ENCODE measurements around the gene STAT1. TPM values are rescaled to one million over a fixed set of nuclear protein-coding genes. Genes with fewer than 3 reads are reported as not detected.
A peak's percentile ranks its signal among the peaks of the same experiment; 100 is the strongest.

Gene STAT1
- total and polyA plus RNA-seq, 10 of the 15 experiments (the other 5 are each of a cell fraction or from before 2014, with no cell fraction given), result 81.8 to 398 (median 307) TPM

DNA sequence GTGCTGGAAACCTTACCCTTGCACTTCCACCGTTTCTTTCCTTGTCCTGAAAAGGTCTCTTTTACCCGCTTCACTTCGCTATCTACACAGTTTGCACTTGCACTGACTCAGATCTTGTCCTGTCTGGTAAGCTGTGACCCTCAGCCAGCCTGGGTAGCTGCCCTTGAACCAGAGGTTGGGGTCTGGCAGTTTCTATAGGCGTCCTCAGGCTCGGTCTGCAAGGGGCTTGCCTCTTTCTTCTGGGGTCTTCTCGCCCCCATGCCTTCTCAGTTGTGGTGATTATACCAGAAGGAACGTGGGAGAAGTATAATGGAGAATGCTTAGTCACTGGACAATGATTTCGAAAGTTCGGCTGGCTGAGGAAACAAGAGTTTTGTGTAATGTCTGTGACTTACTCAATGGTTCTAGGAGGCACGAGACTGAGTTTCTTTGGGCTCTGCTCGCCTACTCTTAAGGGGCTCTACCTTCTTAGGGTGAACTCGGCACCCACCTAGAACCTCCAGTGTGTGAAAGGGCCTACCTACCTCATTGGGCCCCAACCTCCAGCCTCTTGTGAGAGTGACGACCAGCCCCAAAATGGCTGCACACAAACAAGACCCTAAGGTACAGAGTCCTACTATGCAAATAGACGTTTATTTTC, 6.9 kb upstream of the STAT1 start (continued):
- TF ChIP-seq, protein P1, sequence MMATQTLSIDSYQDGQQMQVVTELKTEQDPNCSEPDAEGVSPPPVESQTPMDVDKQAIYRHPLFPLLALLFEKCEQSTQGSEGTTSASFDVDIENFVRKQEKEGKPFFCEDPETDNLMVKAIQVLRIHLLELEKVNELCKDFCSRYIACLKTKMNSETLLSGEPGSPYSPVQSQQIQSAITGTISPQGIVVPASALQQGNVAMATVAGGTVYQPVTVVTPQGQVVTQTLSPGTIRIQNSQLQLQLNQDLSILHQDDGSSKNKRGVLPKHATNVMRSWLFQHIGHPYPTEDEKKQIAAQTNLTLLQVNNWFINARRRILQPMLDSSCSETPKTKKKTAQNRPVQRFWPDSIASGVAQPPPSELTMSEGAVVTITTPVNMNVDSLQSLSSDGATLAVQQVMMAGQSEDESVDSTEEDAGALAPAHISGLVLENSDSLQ (IDR thresholded peaks at IDR 0.05), result no peak

DNA sequence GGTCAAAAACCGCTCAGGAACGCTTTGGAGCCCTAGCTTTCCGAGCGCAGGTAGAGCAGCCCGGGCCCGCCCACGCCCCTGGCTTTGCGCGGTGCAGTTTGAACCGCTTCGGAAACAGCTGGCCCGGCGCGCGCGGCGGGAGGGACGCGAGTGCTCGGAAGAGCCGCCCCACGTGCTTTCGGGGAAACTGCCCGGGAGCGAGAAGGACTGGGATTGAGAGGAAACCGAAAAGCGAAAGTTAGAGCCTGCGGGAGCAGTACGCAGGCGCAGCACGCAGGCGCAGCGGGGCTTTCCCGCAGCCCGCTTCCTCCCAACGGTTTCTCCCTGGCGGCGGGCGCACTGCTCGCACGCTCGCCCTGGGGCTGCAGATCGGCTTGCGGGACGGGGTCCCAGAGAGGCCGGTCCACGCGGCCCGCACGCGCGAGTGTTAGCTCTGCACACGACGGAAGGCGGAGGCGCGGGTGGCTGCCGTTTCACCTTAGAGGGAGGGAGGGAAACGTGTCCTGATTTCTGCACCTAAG, 6.3 kb upstream of the STAT1 start:
- intact Hi-C loops (cut with micrococcal nuclease; ENCODE audit: unreplicated experiment), result loop anchor here (1.0 kb wide), 1 partner anchor 9 kb away; no protein-coding TSS in a partner anchor
- peak overlapping the region; percentile 100 for H3K9ac ChIP-seq (ENCODE audit: control insufficient read depth, insufficient read depth, low read length)
- DNase-seq (ENCODE audit: low read depth, low spot score) (peak; percentile 93), ATAC-seq (peak; percentile 80), FAIRE-seq (peak; percentile 23)
- no peaks in the 10 kb centered on the region for H4K20me1 ChIP-seq (ENCODE audit: control insufficient read depth, insufficient read depth)
- in situ Hi-C loops (cut with MboI), result no loop called here
- H3K9me3 ChIP-seq (replicated peaks; ENCODE audit: control insufficient read depth, insufficient read depth, low read length), result no peaks in the 10 kb centered on the region; the same call in 2 of the 3 replicates
- ChIA-PET SMC1A (ENCODE audit: uncharacterized antibody, unreplicated experiment) (interaction anchor here (0.8 to 2.7 kb wide), 6 partner anchors 9 to 138 kb away, joined by 3 to 16 read pairs (median 6); no protein-coding TSS in a partner anchor), RAD21 (ENCODE audit: unreplicated experiment) (interaction anchor here (0.5 to 3.1 kb wide), 10 partner anchors 8 to 486 kb away, joined by 3 to 18 read pairs (median 4); partner anchors contain the start of gene NEMP2), CTCF (interaction anchor here (1.0 to 2.2 kb wide), 5 partner anchors 9 to 92 kb away, joined by 3 to 8 read pairs (median 3); no protein-coding TSS in a partner anchor), POLR2A (interaction anchor here (0.6 to 3.2 kb wide), 11 partner anchors 8 to 658 kb away, joined by 3 to 28 read pairs (median 3); partner anchors contain the start of genes NABP1 and STAT4)
- peak overlapping the region; percentile 100 for H3K27ac ChIP-seq (ENCODE audit: control insufficient read depth, insufficient read depth)
- no TSS peak for BruUV-seq (replicated peaks)
- H3K79me2 ChIP-seq (ENCODE audit: control insufficient read depth, insufficient read depth, low read length), result peaks cover 24% of the 10 kb centered on the region
- no peaks in the 10 kb centered on the region for H3K36me3 ChIP-seq (ENCODE audit: control insufficient read depth in 2 of 2, insufficient read depth in 2 of 2, low read length in 1 of 2)
- H3K27me3 ChIP-seq (replicated peaks in 1 of 2; ENCODE audit: control insufficient read depth in 2 of 2, insufficient read depth in 2 of 2, low read length in 1 of 2), result no peaks in the 10 kb centered on the region
- under 1% methylated on average over 59 of the region's 59 CpGs for WGBS (ENCODE audit: insufficient coverage, insufficient replicate concordance, low lambda C conversion rate, missing lambda C conversion rate)
- H3K4me2 ChIP-seq (ENCODE audit: control insufficient read depth, insufficient read depth), result peak overlapping the region; percentile 98
- H2AFZ ChIP-seq (ENCODE audit: control insufficient read depth, low read depth, low read length), result no peak overlapping the region
- peaks cover 48% of the 10 kb centered on the region for H3K4me1 ChIP-seq (ENCODE audit: control insufficient read depth, insufficient read depth, low read length)
- peak overlapping the region; percentile 69 for H3K4me3 ChIP-seq
- TF ChIP-seq, protein P2, sequence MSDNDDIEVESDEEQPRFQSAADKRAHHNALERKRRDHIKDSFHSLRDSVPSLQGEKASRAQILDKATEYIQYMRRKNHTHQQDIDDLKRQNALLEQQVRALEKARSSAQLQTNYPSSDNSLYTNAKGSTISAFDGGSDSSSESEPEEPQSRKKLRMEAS (IDR thresholded peaks at IDR 0.05; ENCODE audit: low read depth, low read length), result peak; percentile 99
- TF ChIP-seq EP300 (IDR thresholded peaks at IDR 0.05; ENCODE audit: borderline replicate concordance in 1 of 2, control insufficient read depth in 1 of 2, low read depth in 2 of 2, low read length in 2 of 2) (peak; percentile 97 to 100), SREBF2 (IDR thresholded peaks at IDR 0.05; ENCODE audit: low read length) (no peak), NRF1 (conservative IDR thresholded peaks at IDR 0.05; ENCODE audit: low read depth, low read length) (peak; percentile 88), ZBED1 (IDR thresholded peaks at IDR 0.05; ENCODE audit: borderline replicate concordance) (peak; percentile 93; the same call in 1 of the 2 replicates), SPI1 (IDR thresholded peaks at IDR 0.05; ENCODE audit: borderline replicate concordance, insufficient read depth, low read depth, low read length) (peak; percentile 77), TAF1 (IDR thresholded peaks at IDR 0.05; ENCODE audit: borderline replicate concordance, low read depth, low read length) (peak; percentile 95), SMAD5 (IDR thresholded peaks at IDR 0.05; ENCODE audit: low read depth) (peak; percentile 95), KDM1A (IDR thresholded peaks at IDR 0.05; ENCODE audit: borderline replicate concordance) (no peak), TBL1XR1 (IDR thresholded peaks at IDR 0.05; ENCODE audit: low read depth, low read length) (peak; percentile 97; the same call in 1 of the 2 replicates), NFIC (IDR thresholded peaks at IDR 0.05; ENCODE audit: low read depth, low read length) (peak; percentile 91), SUZ12 (IDR thresholded peaks at IDR 0.05; ENCODE audit: unreplicated experiment) (no peak), CBX3 (IDR thresholded peaks at IDR 0.05; ENCODE audit: borderline replicate concordance, low read depth) (no peak), ATF7 (IDR thresholded peaks at IDR 0.05; ENCODE audit: low read depth) (peak; percentile 58; the same call in 1 of the 2 replicates)
- TF ChIP-seq, protein P3, sequence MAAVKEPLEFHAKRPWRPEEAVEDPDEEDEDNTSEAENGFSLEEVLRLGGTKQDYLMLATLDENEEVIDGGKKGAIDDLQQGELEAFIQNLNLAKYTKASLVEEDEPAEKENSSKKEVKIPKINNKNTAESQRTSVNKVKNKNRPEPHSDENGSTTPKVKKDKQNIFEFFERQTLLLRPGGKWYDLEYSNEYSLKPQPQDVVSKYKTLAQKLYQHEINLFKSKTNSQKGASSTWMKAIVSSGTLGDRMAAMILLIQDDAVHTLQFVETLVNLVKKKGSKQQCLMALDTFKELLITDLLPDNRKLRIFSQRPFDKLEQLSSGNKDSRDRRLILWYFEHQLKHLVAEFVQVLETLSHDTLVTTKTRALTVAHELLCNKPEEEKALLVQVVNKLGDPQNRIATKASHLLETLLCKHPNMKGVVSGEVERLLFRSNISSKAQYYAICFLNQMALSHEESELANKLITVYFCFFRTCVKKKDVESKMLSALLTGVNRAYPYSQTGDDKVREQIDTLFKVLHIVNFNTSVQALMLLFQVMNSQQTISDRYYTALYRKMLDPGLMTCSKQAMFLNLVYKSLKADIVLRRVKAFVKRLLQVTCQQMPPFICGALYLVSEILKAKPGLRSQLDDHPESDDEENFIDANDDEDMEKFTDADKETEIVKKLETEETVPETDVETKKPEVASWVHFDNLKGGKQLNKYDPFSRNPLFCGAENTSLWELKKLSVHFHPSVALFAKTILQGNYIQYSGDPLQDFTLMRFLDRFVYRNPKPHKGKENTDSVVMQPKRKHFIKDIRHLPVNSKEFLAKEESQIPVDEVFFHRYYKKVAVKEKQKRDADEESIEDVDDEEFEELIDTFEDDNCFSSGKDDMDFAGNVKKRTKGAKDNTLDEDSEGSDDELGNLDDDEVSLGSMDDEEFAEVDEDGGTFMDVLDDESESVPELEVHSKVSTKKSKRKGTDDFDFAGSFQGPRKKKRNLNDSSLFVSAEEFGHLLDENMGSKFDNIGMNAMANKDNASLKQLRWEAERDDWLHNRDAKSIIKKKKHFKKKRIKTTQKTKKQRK (IDR thresholded peaks at IDR 0.05; ENCODE audit: low read depth, low read length), result no peak

Measured in GM12878 (cell line).